ENCODE data around the gene BABAM2.

Gene BABAM2

GRCh38 chr2:27996156-27996922 is 105.8 kb downstream of the BABAM2 start (continued):
- TF ChIP-seq, protein P1, sequence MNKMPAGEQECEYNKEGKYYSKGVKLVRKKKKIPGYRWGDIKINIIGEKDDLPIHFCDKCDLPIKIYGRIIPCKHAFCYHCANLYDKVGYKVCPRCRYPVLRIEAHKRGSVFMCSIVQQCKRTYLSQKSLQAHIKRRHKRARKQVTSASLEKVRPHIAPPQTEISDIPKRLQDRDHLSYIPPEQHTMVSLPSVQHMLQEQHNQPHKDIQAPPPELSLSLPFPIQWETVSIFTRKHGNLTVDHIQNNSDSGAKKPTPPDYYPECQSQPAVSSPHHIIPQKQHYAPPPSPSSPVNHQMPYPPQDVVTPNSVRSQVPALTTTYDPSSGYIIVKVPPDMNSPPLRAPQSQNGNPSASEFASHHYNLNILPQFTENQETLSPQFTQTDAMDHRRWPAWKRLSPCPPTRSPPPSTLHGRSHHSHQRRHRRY (tag by site-specific recombination; IDR thresholded peaks at IDR 0.05), result no peak
- TF ChIP-seq, protein P2, sequence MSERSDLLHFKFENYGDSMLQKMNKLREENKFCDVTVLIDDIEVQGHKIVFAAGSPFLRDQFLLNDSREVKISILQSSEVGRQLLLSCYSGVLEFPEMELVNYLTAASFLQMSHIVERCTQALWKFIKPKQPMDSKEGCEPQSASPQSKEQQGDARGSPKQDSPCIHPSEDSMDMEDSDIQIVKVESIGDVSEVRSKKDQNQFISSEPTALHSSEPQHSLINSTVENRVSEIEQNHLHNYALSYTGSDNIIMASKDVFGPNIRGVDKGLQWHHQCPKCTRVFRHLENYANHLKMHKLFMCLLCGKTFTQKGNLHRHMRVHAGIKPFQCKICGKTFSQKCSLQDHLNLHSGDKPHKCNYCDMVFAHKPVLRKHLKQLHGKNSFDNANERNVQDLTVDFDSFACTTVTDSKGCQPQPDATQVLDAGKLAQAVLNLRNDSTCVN (tag by site-specific recombination; optimal IDR thresholded peaks at IDR 0.05), result no peak
- no peak for TF ChIP-seq EGR2 (tag by site-specific recombination; IDR thresholded peaks at IDR 0.05; ENCODE audit: low read depth)
- TF ChIP-seq ZBTB49 (tag by site-specific recombination; IDR thresholded peaks at IDR 0.05; ENCODE audit: low read depth), result no peak
- TF ChIP-seq, protein P3, sequence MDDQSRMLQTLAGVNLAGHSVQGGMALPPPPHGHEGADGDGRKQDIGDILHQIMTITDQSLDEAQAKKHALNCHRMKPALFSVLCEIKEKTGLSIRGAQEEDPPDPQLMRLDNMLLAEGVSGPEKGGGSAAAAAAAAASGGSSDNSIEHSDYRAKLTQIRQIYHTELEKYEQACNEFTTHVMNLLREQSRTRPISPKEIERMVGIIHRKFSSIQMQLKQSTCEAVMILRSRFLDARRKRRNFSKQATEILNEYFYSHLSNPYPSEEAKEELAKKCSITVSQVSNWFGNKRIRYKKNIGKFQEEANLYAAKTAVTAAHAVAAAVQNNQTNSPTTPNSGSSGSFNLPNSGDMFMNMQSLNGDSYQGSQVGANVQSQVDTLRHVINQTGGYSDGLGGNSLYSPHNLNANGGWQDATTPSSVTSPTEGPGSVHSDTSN (CRISPR knock-in tag; IDR thresholded peaks at IDR 0.05), result no peak

DNA sequence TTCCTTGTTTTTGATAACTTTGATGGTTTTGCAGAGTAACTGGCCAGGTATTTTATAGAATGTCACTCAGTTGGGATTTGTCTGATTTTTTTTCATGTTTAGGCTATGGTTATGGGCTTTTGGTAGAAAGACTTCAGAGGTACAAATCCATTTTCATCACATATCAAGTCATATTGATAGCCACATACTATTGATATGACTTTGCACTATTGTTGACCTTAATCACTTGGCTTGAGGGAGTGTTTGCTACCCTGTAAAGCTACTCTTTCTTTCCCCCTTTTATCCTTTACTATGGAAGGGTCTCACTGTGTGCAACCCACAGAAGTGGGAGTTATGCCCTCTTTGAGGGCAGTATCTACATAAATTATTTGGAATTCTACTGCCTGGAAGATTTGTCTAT is 109.8 kb downstream of the BABAM2 start:
- no peak overlapping the region for H3K27ac ChIP-seq (ENCODE audit: extremely low read depth, low read depth, low read length)
- ChIA-PET POLR2A (no interaction called here), CTCF (no interaction called here)
- no peaks in the 10 kb centered on the region for H3K9me3 ChIP-seq (ENCODE audit: control insufficient read depth, insufficient read depth, low read depth, low read length)
- H3K4me3 ChIP-seq (ENCODE audit: low read depth, low read length), result no peak overlapping the region
- no peaks in the 10 kb centered on the region for H3K36me3 ChIP-seq (ENCODE audit: control insufficient read depth in 2 of 2, insufficient read depth in 1 of 2, low read length in 2 of 2)
- H3K4me1 ChIP-seq (ENCODE audit: control insufficient read depth, insufficient read depth, low read length), result no peaks in the 10 kb centered on the region; the same call in 1 of the 2 replicates
- TF ChIP-seq, protein P4, sequence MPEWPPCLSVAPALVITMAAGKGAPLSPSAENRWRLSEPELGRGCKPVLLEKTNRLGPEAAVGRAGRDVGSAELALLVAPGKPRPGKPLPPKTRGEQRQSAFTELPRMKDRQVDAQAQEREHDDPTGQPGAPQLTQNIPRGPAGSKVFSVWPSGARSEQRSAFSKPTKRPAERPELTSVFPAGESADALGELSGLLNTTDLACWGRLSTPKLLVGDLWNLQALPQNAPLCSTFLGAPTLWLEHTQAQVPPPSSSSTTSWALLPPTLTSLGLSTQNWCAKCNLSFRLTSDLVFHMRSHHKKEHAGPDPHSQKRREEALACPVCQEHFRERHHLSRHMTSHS (tag by site-specific recombination; IDR thresholded peaks at IDR 0.05), result no peak
- TF ChIP-seq ZNF48 (tag by site-specific recombination; IDR thresholded peaks at IDR 0.05) (no peak), RBAK (tag by site-specific recombination; IDR thresholded peaks at IDR 0.05) (no peak), HOXC10 (CRISPR knock-in tag; IDR thresholded peaks at IDR 0.05) (no peak)
- TF ChIP-seq, protein P5, sequence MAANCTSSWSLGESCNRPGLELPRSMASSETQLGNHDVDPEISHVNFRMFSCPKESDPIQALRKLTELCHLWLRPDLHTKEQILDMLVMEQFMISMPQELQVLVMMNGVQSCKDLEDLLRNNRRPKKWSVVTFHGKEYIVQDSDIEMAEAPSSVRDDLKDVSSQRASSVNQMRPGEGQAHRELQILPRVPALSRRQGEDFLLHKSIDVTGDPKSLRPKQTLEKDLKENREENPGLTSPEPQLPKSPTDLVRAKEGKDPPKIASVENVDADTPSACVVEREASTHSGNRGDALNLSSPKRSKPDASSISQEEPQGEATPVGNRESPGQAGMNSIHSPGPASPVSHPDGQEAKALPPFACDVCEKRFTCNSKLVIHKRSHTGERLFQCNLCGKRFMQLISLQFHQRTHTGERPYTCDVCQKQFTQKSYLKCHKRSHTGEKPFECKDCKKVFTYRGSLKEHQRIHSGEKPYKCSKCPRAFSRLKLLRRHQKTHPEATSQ (tag by site-specific recombination; IDR thresholded peaks at IDR 0.05), result no peak
- TF ChIP-seq, protein P3 (CRISPR knock-in tag; IDR thresholded peaks at IDR 0.05), result no peak

DNA sequence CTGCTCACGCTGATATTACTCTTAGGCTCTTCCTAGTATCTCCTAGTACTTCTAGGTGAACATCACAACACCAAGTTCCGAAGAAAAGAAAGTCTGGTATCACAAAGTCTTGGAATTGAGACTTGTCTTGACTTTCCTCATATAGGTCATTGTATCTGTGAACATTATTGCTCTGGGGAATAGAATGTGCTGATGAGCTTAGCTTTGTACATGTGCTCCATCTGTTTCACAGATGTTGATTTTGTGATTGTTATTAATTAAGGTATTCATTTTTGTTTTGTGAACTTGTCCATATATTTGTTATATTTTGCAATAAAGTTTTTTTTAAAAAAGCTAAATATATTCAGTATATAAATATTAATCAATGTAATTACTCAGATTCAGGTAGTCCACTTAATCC is 111.7 kb downstream of the BABAM2 start:
- TF ChIP-seq, protein P6, sequence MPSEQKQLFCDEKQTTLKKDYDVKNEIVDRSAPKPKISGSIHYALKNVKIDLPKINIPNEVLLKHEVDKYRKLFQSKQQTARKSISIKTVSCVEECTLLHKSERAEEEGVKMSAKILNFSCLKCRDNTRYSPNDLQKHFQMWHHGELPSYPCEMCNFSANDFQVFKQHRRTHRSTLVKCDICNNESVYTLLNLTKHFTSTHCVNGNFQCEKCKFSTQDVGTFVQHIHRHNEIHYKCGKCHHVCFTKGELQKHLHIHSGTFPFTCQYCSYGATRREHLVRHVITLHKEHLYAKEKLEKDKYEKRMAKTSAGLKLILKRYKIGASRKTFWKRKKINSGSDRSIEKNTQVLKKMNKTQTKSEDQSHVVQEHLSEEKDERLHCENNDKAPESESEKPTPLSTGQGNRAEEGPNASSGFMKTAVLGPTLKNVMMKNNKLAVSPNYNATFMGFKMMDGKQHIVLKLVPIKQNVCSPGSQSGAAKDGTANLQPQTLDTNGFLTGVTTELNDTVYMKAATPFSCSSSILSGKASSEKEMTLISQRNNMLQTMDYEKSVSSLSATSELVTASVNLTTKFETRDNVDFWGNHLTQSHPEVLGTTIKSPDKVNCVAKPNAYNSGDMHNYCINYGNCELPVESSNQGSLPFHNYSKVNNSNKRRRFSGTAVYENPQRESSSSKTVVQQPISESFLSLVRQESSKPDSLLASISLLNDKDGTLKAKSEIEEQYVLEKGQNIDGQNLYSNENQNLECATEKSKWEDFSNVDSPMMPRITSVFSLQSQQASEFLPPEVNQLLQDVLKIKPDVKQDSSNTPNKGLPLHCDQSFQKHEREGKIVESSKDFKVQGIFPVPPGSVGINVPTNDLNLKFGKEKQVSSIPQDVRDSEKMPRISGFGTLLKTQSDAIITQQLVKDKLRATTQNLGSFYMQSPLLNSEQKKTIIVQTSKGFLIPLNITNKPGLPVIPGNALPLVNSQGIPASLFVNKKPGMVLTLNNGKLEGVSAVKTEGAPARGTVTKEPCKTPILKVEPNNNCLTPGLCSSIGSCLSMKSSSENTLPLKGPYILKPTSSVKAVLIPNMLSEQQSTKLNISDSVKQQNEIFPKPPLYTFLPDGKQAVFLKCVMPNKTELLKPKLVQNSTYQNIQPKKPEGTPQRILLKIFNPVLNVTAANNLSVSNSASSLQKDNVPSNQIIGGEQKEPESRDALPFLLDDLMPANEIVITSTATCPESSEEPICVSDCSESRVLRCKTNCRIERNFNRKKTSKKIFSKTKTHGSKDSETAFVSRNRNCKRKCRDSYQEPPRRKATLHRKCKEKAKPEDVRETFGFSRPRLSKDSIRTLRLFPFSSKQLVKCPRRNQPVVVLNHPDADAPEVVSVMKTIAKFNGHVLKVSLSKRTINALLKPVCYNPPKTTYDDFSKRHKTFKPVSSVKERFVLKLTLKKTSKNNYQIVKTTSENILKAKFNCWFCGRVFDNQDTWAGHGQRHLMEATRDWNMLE (tag by site-specific recombination; conservative IDR thresholded peaks at IDR 0.05; ENCODE audit: low read depth), result no peak
- TF ChIP-seq GLI2 (tag by site-specific recombination; IDR thresholded peaks at IDR 0.05; ENCODE audit: borderline replicate concordance, low read depth), result no peak
- no peaks in the 10 kb centered on the region; the same call in 1 of the 2 replicates for H3K4me1 ChIP-seq (ENCODE audit: control insufficient read depth, insufficient read depth, low read length)
- H3K9me3 ChIP-seq (ENCODE audit: control insufficient read depth, insufficient read depth, low read depth, low read length), result no peaks in the 10 kb centered on the region
- ChIA-PET CTCF (interaction anchor here (0.7 to 1.1 kb wide), 3 partner anchors 10 to 279 kb away, joined by 3 read pairs; no protein-coding TSS in a partner anchor), POLR2A (no interaction called here)
- no peaks in the 10 kb centered on the region for H3K36me3 ChIP-seq (ENCODE audit: control insufficient read depth in 2 of 2, insufficient read depth in 1 of 2, low read length in 2 of 2)
- H3K4me3 ChIP-seq (ENCODE audit: low read depth, low read length), result no peak overlapping the region
- no peak overlapping the region for H3K27ac ChIP-seq (ENCODE audit: extremely low read depth, low read depth, low read length)
